Stimulated activated CD8-positive, alpha-beta memory T cell treated with anti-CD3 and anti-CD28 coated beads, Interleukin-4, amount 100 ng/mL, for 24 hours (primary cell): ENCODE data around the gene TUT1.
A peak's percentile ranks its signal among the peaks of the same experiment; 100 is the strongest.
"Not testable (repeated sequence)": the region's sequence is repeated elsewhere in the genome, so short reads cannot be mapped to it uniquely, and the experiment has no call there.

Source experiments
- DNase-seq: peaks from one replicate; pipeline ENCODE4 v3.0.0-alpha.2; 2020; ENCODE audit warnings: low read depth

The TUT1 gene

DNA sequence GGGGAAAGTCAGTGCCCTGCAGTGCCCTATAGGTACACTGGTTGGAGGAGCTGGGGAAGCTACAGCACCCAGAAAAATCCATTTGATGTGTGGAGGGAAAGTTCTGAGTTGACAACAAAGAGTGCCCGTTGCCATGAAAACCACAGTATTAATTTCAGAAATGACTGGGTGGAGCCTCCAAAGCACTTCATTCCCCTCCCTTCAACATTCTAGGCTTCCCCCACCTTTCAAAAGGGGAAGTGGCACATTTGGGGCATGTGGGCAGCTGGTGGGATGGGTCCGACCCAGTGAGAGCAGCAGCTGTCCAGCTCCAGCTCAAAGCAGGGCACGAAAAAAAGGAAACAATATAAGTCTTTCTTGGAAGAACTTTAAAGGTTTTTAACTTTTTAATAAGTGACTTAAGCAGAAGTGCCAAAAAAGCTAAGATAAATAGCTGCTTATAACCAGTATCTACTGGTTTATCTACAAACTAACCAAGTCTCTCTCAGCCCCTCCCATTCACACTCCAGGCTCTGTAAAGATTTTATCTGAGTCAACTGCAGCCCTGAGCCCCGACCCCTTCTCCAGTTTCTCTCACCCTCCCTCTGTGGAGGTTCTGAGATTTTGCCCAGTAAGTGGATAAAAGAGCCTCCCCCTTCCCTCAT lies 35.7 kb downstream of the TUT1 start:
- DNase-seq: no peak

DNA sequence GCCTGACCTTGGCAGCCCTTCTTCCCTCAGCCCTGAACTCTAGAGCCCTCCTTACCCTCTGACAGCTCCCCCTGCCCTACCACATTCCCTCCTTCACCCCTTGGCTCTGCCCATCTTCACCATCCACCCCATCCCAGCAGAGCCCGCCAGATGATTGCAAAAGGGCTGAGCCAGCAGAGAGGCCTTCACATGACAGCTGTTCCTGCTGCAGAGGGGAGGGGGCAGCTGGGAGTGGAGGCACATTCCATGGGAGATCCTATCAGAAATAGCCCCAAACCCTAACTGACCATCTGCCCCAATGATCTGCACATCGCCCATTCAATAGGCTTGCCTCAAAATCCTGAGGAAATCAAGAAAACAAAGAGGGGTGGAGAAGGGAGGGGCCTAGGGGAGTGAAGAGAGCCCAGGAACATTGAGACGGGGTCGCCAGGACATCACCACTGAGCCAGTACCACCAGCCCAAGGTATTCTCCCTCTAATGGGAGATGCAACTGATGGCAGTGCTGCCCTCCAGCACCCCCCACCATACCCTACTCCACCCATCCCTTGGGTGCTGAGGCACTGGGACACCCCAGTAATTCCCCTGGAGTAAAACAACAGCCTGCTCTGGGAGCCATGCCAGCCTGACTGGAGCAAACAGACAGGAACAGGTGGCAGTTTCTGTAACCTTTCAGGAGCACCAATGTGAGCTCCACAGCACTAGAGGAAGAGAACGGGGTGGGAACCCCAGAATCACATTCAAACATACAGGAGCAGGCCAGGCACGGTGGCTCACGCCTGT lies 36.7 kb downstream of the TUT1 start:
- DNase-seq: no peak

DNA sequence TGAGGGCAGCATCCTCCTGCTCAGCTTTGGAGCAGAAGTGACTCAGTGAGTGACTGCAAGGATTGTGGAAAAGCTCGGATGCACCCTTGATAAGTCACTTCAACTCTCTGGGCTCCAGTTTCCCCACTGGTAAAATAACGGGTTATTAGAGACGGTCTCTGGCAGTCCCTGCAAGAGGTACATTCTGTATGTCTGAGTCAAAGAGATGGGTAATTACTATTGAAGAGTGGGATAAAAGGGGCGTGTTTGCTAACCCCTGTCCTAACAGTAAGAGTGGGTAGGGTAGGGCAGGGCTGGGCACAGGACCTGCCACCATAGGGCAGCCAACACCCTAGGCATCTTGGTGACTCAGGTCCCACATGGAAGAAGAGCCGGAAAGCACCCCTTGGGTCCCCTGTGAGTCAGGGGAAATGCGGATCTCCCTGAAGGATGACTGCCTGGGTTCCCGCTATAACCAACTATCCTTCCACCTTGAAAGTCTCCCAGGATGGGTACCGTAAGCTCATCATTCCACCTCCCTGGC lies 37.4 kb downstream of the TUT1 start:
- DNase-seq: no peak

DNA sequence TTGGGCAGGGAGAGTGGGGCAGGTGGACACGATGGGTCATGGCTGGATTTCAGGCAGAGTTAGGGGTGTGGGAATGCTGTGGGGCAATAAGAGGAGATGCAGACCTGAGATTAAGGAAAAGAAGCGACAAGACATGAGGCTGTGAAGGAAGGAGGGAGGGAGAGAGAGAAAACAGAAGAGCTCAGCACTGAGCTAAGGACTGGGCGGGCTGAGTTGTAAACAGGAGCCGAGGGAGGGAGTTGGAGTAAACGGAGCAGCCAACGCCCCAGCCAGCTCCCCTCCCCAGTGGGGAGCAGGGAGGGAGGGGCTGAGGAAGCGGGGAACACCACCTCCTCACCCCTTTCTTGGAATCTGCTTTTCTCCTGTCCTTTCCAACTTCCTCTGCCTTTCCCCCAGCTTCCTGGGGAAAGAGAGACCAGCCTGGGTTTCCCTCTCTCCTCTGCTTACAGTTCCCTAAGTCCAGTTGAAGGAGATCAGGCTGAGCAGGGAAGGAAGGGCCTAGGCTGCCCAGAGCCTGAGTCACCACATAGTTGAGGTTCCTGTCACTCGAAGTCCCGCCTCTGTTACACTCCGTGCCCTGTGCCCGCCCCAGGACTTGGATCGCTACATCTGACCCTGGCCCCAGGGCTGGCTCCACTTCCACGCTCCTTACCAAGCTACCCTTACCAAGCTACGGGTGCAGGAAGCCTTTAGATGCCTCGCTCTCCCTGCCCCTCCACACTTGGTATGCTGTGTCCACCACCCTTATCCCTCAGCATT lies 38.1 kb downstream of the TUT1 start:
- no peak for DNase-seq

DNA sequence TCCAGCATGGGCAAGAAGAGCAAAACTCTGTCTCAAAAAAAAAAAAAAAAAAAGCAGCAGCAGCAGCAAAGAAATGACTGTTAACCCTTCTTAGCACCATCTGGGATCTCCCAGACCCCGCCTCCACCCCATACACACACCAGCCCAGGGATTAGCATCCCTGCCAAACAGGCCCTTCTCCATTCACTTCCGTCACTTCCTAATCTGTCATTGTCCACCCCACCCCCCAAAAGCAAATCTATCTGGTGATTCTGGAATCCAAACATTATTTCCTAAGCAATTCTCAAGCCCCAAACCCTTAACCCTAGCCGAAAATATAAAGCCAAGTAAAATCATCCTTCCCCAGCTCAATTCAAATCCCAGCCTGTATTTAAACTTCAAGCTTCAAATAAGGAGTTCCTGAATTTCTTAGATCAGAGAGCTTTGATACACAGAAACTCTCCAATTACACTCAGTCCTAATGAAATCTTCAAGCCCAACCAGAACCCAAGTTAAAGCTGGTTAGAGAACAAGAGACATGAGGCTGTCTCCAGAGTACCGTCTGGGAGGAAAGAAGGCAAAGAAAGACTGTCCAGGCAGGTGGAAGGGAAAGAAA lies 38.7 kb downstream of the TUT1 start:
- DNase-seq: no peak

DNA sequence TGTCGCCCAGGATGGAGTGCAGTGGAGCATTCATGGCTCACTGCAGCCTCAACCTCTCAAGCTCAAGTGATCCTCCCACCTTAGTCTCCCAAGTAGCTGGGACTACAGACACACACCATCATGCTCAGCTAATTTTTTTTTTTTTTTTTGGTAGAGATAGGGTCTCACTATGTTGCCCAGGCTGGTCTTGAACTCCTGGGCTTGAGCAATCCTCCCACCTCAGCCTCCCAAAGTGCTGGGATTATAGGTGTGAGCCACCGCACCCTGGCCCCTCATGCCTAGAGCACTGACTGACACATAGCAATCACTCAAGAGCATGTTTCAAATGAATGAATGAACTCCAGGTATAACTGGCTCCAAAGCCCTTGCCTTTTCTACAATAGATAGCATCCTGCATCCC lies 40.8 kb downstream of the TUT1 start:
- not testable (repeated sequence) for DNase-seq

DNA sequence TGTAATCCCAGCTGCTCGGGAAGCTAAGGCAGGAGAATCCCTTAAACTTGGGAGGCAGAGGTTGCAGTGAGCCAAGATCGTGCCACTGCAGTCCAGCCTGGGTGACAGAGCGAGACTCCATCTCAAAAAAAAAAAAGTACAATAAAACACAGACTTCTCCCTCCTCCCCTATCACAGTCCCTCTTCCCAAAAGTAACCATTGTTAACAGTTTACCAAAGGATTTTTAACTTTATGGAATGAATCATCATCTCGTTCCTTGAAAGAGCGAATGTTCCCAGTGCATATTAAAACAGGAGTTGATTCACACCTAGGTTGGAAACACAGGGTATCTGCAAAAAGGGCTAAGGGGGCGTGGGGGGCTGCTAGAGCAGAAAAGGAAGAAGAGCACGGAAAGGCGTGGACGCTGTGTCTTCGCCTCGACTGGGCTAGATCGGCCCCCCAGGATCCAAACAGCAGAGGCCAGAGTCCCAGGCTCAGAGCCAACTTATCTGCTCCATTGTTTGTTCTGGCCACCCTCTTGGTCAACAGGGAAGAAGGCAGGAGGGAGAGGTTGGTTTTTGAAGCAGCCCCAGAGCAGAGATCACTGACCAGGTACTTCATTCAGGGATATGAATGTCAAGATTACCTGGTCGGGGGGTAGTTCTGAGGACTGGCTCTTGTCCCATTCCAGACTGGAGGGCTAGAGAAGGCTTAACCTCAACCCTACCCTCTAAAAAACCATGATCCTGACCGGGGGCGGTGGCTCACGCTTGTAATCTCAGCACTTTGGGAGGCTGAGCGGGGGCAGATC lies 42.6 kb downstream of the TUT1 start:
- DNase-seq: no peak

DNA sequence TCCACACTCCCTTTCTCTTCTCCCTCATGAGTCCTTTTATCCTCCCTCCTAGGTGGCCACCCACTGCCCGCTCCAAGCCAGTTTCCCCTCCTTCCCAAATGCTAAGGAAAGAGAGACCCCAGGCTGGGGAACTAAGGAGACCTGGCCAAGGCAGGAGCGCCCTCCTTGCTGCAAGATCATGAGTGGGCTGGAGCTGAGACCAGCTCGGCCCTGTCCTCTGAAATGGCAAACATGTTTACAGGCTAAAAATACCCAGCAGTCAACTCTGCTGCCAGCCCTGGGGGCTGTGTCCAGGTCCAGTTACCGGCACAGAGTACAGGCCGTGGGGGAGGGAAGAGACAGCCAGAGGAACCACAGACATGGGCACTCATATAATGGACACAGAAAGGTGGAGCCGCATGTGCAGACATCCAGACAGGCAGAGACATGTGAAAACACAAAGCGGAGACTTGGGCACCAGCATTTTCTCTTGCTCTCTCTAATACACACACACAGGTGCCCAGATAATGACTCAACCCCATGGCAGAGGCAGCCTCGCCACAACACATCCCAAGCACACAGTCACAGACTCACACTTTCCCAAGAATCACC lies 43.5 kb downstream of the TUT1 start:
- no peak for DNase-seq

DNA sequence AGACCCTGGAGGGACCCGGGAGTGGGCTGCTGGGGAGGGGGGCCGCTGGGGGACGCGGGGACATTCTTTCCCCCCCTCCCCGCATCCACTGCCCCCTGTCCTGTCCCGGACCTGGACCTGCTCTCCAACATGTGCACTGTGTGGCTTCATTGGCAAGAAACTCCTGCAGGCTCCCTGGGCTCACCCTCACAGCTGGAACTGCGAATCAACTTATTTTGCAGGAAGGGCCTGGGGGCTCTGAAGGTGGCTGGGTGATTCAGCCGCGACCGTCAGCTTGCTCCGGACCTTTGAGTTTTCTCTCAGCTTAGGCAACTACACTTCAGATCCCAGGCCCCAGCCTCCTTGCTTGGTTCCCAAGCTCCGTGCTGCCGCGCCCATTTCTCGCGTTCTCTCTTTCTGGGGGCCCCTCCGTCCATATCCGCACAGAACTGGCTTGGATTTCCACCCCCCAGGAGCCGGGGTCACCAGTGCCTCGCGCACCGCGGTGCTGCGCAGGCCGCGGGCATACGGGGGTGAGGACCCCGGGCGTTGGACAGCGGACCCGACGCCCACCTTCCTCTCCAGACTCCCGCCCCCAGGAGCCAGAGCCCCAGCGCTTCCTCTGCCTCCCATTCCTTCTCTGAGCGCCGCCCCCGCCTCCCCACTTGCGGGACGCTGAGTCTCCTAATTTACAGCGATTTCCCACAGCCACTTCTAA lies 44.2 kb downstream of the TUT1 start:
- no peak for DNase-seq

DNA sequence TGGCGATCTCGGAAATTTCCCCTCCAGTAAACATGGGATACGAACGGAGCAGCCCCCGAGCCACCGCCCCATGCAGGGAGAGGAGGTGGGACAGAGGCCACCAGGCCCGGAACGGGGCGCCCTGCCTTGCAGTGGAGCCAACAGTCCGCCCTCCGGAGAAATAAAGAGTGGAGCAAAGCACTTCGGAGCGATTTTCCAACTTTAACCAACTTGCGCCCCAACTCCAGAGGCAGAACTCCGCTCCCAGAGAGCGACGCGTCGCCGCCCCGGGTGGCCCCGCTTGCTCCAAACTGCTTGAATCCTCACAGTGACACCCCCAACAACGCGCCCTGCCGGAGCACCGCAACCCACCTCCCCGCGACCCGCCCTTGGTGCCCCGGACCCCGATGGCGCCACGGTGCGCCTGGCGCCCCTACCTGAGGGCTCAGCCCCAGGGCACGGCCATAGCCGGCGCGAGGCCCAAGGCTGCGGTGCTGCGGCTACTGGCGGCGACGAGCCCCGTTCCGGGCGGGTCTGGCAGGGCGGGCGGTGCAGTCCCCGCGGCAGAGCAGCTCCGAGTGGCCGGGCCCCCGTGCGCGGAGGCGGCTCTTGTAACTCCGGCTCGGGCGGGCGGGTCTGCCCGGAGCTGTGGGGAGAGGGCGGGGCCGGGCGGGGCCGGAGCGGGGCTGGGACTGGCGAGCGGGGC lies 44.9 kb downstream of the TUT1 start, which contains the start of gene AHNAK:
Gene AHNAK, minus strand, starts transcription at position 563 of the 685 bp plus-strand sequence. CDS start 10,708 bp downstream, outside the sequence.
- DNase-seq: peak; percentile 60

DNA sequence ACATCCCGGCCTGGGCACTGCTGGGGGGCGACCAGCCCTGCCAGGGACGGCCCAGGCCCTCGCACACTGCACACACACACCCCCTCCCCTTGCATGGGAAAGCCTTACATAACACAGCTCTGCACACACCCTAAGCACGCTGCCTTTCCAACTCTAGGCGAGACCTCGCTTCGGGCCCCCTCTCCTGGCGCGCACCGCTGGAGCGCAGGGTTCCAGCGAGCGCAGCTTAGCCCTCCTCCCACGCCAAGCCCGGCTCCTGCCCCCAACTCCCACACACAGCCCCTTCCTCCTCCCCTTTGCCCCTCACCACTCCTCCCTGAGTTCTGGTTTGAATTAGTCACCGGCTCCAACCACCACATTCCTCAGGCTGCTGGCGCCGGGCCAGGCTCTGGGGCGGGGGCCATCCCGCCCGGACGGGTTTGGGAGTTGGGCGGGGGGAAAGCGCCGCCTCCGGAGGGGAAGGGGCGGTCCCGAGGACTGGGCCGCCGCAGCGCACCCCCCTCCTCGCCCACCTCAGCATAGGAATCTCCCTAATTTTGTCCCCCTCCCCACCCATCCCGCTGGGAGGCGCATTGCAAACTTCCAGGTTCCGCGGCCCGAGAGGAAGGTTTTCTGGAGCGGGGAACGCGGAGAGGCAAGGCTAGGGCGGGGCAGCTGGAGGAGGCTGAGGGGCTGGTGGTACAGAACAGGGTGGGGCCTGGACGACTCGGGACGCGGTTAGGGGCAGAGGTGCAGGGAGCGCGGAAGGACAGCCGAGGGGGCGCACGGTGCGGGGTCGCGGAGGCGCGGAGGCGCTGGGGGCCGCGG lies 45.7 kb downstream of the TUT1 start:
- no peak for DNase-seq

DNA sequence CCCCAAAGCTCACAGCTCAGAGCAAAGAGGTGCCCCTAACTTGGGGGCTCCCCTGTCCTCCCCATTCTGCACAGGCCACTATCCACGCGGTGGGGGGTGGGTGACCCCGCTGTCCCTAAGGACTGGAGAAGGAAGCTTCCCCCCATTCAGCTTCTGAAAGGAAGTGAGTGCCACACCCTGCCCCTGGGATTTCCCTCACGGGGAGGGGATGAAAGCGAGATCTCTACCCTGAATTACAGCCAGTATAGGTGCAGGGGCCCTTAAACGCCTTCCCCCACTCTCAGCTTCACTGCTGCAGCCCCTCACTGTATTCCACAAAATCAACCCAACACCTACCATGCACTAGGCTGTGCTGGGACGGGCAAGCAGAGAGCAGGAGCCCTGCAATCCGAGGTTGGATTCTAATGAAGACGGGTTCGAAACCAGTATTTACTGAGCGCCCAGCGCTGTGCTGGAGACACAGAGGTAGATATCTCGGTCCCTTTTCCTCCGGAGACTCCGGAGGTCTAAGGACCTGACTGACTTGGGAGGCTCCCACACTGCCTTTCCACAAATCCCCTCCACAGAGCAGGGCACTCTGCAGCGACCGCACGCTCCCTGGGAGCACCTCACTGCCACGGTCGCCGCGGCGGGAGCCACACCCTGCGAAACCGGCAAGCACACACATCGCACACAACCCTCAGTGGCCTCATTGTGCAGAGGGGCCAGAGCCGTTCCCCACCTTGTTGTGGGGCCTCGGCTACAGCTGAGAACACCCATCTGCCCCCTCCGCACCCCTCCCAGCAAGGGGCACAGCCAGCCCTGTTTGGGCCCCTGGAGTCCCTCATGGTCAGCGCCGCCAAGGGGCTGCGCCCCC lies 46.5 kb downstream of the TUT1 start:
- DNase-seq: no peak

DNA sequence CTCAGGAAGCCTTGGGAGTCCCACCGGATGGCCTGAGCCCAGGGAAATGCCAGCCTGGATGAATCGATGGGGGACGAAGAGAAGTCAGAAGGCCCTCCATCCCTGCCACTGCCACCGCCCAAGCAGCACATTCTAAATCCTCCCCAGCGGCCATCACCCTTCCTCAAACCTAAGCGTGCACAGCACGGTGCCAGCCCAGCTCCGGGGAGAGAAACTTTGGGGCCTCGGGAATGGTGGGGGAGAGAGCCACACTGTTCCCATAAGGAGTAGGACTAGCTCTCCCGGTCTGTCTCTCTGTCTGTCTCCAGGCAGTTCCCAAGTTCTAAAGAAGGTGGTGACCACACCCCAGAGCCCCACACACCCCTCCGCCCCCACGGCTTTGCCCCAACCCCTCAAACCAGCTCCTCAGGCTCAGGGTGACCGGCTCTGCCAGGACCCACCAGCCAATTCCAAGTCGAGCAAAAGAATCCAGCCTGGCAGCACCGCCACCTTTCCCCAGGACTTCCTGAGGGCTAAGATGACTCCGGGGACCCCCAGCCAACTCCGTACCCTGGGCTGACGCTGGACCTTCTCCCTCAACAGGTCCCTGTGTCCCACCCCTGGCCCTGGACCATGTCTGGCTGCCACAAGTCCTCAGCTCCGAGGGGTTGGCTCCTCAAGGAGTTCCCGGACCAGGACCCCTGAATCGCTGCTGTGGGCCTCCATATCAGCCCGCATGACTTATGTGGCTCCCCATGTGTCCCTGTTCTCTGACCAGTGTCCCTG lies 47.5 kb downstream of the TUT1 start:
- DNase-seq: no peak

DNA sequence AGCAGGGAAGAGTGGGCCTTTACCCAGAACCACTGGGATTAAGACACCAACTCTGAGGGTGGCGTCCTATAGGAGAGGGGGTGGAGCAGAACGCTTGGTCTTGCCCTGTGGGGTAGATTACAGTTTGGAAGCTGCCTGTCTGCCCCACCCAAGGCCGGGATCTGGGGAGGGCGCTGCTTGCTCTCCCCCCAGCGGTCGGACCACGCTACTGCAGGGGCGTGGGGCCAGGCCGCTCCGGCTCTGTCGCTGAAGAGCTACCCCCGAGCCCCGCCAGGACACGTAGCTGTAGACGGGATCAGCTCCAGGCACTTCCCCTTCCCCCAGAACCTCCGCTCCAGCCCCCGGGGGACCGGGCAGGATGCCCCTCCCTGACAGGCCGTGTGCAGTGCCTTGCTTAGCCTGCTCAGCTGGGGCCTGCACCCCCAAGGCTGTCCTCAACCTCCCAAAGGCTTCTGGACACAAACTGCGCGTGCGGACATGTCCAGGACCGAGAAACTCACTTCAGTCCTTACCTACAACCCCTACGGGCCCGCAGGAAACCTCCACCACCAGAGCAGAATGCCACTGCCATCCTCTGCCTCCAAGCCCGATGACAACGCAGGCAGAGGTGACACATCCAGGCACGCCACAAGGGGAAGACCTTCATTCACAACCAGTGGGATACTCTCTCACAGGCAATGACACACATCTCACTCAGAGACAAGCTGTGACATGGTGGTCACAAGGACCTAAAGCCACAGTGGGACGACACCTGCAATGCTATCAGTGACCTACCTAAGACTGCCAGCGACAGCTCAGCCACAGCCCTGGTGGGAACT lies 48.4 kb downstream of the TUT1 start:
- peak; percentile 60 for DNase-seq

DNA sequence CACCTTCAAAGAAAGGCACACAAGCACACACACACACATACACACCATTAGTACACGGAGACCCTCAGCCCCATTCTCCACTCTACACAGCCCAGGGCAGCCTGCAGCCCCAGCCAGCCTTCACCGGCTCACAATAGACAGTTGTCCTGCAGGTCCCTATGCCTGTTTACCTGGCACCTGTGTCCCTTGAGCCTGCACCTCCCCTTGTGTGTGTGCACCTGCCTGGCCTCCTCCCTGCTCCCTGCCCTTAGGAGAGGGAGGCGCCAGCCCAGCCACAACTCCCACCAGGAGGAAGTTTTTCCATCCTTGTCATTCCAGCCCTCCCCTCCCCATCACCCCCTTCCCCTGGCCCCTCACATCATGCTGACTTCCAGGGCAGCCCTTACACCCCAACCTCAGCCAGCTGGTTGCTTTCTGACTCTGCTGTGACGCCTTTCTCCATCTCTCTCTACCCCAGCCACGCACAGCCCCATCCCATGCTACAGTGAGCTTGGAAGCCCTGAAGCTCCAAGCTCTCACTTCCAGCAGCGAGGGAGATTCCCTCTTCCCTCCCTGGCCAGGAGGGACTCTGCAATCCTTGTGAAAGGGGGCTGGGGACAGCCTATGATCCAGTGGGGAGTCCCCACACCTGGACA lies 49.1 kb downstream of the TUT1 start:
- DNase-seq: no peak
